IMR-90 (cell line): ENCODE measurements around the gene IGF2. TPM values are rescaled to one million over a fixed set of nuclear protein-coding genes. Genes with fewer than 3 reads are reported as not detected.
A peak's percentile ranks its signal among the peaks of the same experiment; 100 is the strongest.
"Not testable (repeated sequence)": the region's sequence is repeated elsewhere in the genome, so short reads cannot be mapped to it uniquely, and the experiment has no call there.

Experiments
- ATAC-seq: fragments of 200-7000 bp; cut with Tn5 transposase; 2 replicates; pipeline ENCODE4 v1.9.1; 2020; ENCODE audit warnings: low read depth, mild to moderate bottlenecking, moderate library complexity
- BruUV-seq: library from RNA; stranded (reverse); fragments of 400-500 nt; replicated peaks from 2 replicates; lab custom pipeline; 2021; lab: Mats Ljungman, UMichigan
- CTCF ChIA-PET: fragments of 300-600 bp; formaldehyde crosslinking; extraction: SDS; loops from one replicate; lab custom pipeline; 2021; ENCODE audit warnings: antibody characterized with exemption; lab: Yijun Ruan, JAX
- POLR2A ChIA-PET: fragments of 300-600 bp; sonication (Branson Sonifier 250); formaldehyde crosslinking; loops from one replicate; lab custom pipeline; 2022; ENCODE audit warnings: antibody characterized with exemption; ENCODE audit not compliant: unreplicated experiment; lab: Charles Lee
- DNase-seq: peaks from one replicate; pipeline ENCODE4 v3.0.0; 2013
- H2AFZ ChIP-seq: replicated peaks from 2 replicates; pipeline ENCODE3; 2013; ENCODE audit warnings: low read length, mild to moderate bottlenecking; ENCODE audit not compliant: poor library complexity
- H2AK5ac ChIP-seq: 2 replicates; pipeline ENCODE4 v1.6.1; 2013; ENCODE audit warnings: low read depth, low read length, inconsistent platforms
- H2AK9ac ChIP-seq: replicated peaks from 2 replicates; pipeline ENCODE3; 2013; ENCODE audit warnings: mild to moderate bottlenecking, low read depth, low read length, moderate library complexity; ENCODE audit not compliant: poor library complexity
- H2BK120ac ChIP-seq: 2 replicates; pipeline ENCODE4 v1.6.1; 2013; ENCODE audit warnings: low read depth, low read length, inconsistent platforms
- H2BK15ac ChIP-seq: 3 replicates; pipeline ENCODE4 v1.6.1; 2013; ENCODE audit warnings: low read depth, low read length, inconsistent platforms
- H2BK20ac ChIP-seq: 2 replicates; pipeline ENCODE4 v1.6.1; 2013; ENCODE audit warnings: low read depth, mild to moderate bottlenecking, inconsistent platforms, low read length, moderate library complexity
- H2BK5ac ChIP-seq: 2 replicates; pipeline ENCODE4 v1.6.1; 2013; ENCODE audit warnings: mild to moderate bottlenecking, low read depth, low read length, inconsistent platforms; ENCODE audit not compliant: poor library complexity, severe bottlenecking
- H3K14ac ChIP-seq: replicated peaks from 2 replicates; pipeline ENCODE4 v1.6.1; 2013; ENCODE audit warnings: low read depth, low read length, inconsistent platforms
- H3K18ac ChIP-seq: 2 replicates; pipeline ENCODE4 v1.6.1; 2013; ENCODE audit warnings: low read depth, low read length, control low read depth
- H3K23ac ChIP-seq: 2 replicates; pipeline ENCODE4 v1.6.1; 2013; ENCODE audit warnings: low read depth, low read length, inconsistent platforms
- H3K27ac ChIP-seq: 2 replicates; pipeline ENCODE4 v1.5.1; 2013; ENCODE audit warnings: mild to moderate bottlenecking, control low read depth, low read length; ENCODE audit not compliant: insufficient read depth
- H3K27me3 ChIP-seq: 2 replicates; pipeline ENCODE4 v1.6.1; 2013; ENCODE audit warnings: low read length; ENCODE audit not compliant: control insufficient read depth, insufficient read depth
- H3K36me3 ChIP-seq: 2 replicates; pipeline ENCODE4 v1.6.1; 2013; ENCODE audit warnings: low read length, mixed read lengths; ENCODE audit not compliant: control insufficient read depth, insufficient read depth
- H3K4ac ChIP-seq: 2 replicates; pipeline ENCODE4 v1.6.1; 2013; ENCODE audit warnings: low read depth, low read length, inconsistent platforms
- H3K4me1 ChIP-seq: 2 replicates; pipeline ENCODE4 v1.6.1; 2013; ENCODE audit warnings: low read length, mixed read lengths; ENCODE audit not compliant: control insufficient read depth, insufficient read depth
- H3K4me2 ChIP-seq: 2 replicates; pipeline ENCODE4 v1.6.1; 2013; ENCODE audit warnings: low read depth, mild to moderate bottlenecking, control low read depth, low read length, moderate library complexity
- H3K4me3 ChIP-seq: 2 replicates; pipeline ENCODE4 v1.5.1; 2013; ENCODE audit warnings: low read depth, mild to moderate bottlenecking, control low read depth, low read length, moderate library complexity; ENCODE audit not compliant: insufficient read depth
- H3K56ac ChIP-seq: 2 replicates; pipeline ENCODE4 v1.6.1; 2013; ENCODE audit warnings: low read length, inconsistent platforms; ENCODE audit not compliant: insufficient read depth; ENCODE audit errors: extremely low read depth
- H3K79me1 ChIP-seq, 2 experiments: 2 replicates each; pipeline ENCODE4 v1.6.1; 2013; ENCODE audit warnings: low read length in 2 of 2, inconsistent platforms in 1 of 2, low read depth in 1 of 2
- H3K9ac ChIP-seq: 2 replicates; pipeline ENCODE4 v1.6.1; 2013; ENCODE audit warnings: low read depth, low read length, control low read depth
- H3K9me1 ChIP-seq: 2 replicates; pipeline ENCODE4 v1.6.1; 2013; ENCODE audit warnings: low read length, inconsistent platforms; ENCODE audit not compliant: insufficient read depth
- H3K9me3 ChIP-seq: 2 replicates; pipeline ENCODE4 v1.6.1; 2013; ENCODE audit warnings: low read length; ENCODE audit not compliant: control insufficient read depth, insufficient read depth
- H4K20me1 ChIP-seq: 2 replicates; pipeline ENCODE4 v1.6.1; 2013; ENCODE audit warnings: low read length, inconsistent platforms; ENCODE audit not compliant: insufficient read depth
- H4K5ac ChIP-seq: 2 replicates; pipeline ENCODE4 v1.6.1; 2013; ENCODE audit warnings: mild to moderate bottlenecking, low read depth, low read length, control low read depth
- H4K8ac ChIP-seq, 2 experiments: 2 replicates each; pipeline ENCODE4 v1.6.1; 2013; ENCODE audit warnings: low read depth in 2 of 2, low read length in 2 of 2, control low read depth in 1 of 2, inconsistent platforms in 1 of 2
- H4K91ac ChIP-seq: 2 replicates; pipeline ENCODE4 v1.6.1; 2013; ENCODE audit warnings: low read depth, low read length, inconsistent platforms; ENCODE audit not compliant: insufficient read depth
- WGBS, 2 experiments: methylation state at CpG; one replicate each; pipeline versions ENCODE4 v1.1.5 to v1.1.7; 2013; ENCODE audit warnings: missing lambda C conversion rate in 2 of 2; ENCODE audit not compliant: insufficient read length in 1 of 2; ENCODE audit errors: extremely low coverage in 2 of 2; 5-methylcytosine and 5-hydroxymethylcytosine counted together
- dilution Hi-C: fragments of 300-500 bp; cut with HindIII; formaldehyde crosslinking; loops from one replicate; pipeline ENCODE4 v1.14.3; 2018; ENCODE audit warnings: low sequenced_read_pairs; ENCODE audit not compliant: unreplicated experiment
- in situ Hi-C: fragments of 300-500 bp; cut with MboI; formaldehyde crosslinking; loops from 3 replicates; pipeline ENCODE4 v1.14.3; 2019; ENCODE audit warnings: low sequenced_read_pairs, inconsistent platforms, mixed read lengths
- intact Hi-C: fragments of 100-400 bp; cut with micrococcal nuclease; formaldehyde crosslinking; loops from 2 replicates; pipeline ENCODE4 v1.10.0; 2022
- polyA plus RNA-seq, 3 experiments: library from polyadenylated mRNA; depleted of rRNA; stranded (reverse); fragments of >200 nt; gene quantifications; 2 replicates each; pipeline ENCODE4 v1.2.3, GENCODE V29; 2012; ENCODE audit warnings: low replicate concordance in 1 of 3
- total RNA-seq: library from RNA; depleted of rRNA; stranded (reverse); fragments of >200 nt; gene quantifications from 2 replicates; pipeline ENCODE4 v1.2.3, GENCODE V29; 2012

The IGF2 gene
- total and polyA plus RNA-seq, 2 of the 4 experiments (the other 2 are of a cell fraction), result 2.3 to 21.8 TPM

- dilution Hi-C loops, H4K5ac ChIP-seq, H2AK5ac ChIP-seq: not testable (repeated sequence)
These were observed 14.3 kb downstream of the IGF2 start for GRCh38 chr11:2124736-2125484.

More at GRCh38 chr11:2124736-2125484, 14.3 kb downstream of the IGF2 start:
- H3K79me1 ChIP-seq, H3K56ac ChIP-seq, POLR2A ChIA-PET, H3K4ac ChIP-seq, H3K9me1 ChIP-seq, H4K8ac ChIP-seq, H3K4me3 ChIP-seq, H4K20me1 ChIP-seq, H2AK9ac ChIP-seq, H2BK15ac ChIP-seq, H3K9ac ChIP-seq, H3K4me2 ChIP-seq, H3K36me3 ChIP-seq, H3K9me3 ChIP-seq, CTCF ChIA-PET, H3K27me3 ChIP-seq, H3K14ac ChIP-seq, in situ Hi-C loops, H2BK20ac ChIP-seq, H4K91ac ChIP-seq, DNase-seq, H2BK120ac ChIP-seq, ATAC-seq, H3K27ac ChIP-seq, H3K23ac ChIP-seq, H2BK5ac ChIP-seq, BruUV-seq, H3K18ac ChIP-seq: not testable (repeated sequence)
- Histone ChIP-seq H2AFZ (peak overlapping the region; percentile 32), H3K4me1 (peaks cover 11% of the 10 kb centered on the region)
- WGBS, 2 experiments, result 77% methylated on average over 2 of the region's 10 CpGs; no CpG with 5 or more reads in 1 of the 2 experiments
- intact Hi-C loops, result loop anchor here (5.0 kb wide), 1 partner anchor 48 kb away; no protein-coding TSS in a partner anchor
